ENCODE results near the gene TBPL1. TPM values are rescaled to one million over a fixed set of nuclear protein-coding genes. Genes with fewer than 3 reads are reported as not detected.
A peak's percentile ranks its signal among the peaks of the same experiment; 100 is the strongest.

Gene TBPL1
- total and polyA plus RNA-seq, 9 of the 15 experiments (the other 6 are each of a cell fraction or from before 2014, with no cell fraction given), result 78.1 to 152 (median 107) TPM

GRCh38 chr6:134022650-134023049, 69.6 kb downstream of the TBPL1 start:
- H3K9me1 ChIP-seq (ENCODE audit: control insufficient read depth, insufficient read depth, low read length), result no peaks in the 10 kb centered on the region
- BruUV-seq (replicated peaks), result no TSS peak
- H3K27ac ChIP-seq (ENCODE audit: extremely low read depth, low read depth, low read length), result no peak overlapping the region
- in situ Hi-C loops (cut with MboI), result no loop called here
- FAIRE-seq, result no peak
- no peak overlapping the region for H3K9ac ChIP-seq (ENCODE audit: insufficient read depth in 1 of 2, low read depth in 2 of 2, low read length in 2 of 2)
- H3K27me3 ChIP-seq (ENCODE audit: control insufficient read depth in 2 of 2, insufficient read depth in 2 of 2, low read length in 2 of 2), result no peaks in the 10 kb centered on the region
- no peak overlapping the region for H3K4me3 ChIP-seq
- no peak overlapping the region for H2AFZ ChIP-seq (ENCODE audit: low read depth, low read length)
- H3K4me1 ChIP-seq (replicated peaks in 1 of 2; ENCODE audit: control insufficient read depth in 2 of 2, insufficient read depth in 2 of 2, low read length in 2 of 2), result peaks cover under 1 to 27% of the 10 kb centered on the region in 2 experiments
- H4K20me1 ChIP-seq (replicated peaks; ENCODE audit: control insufficient read depth, insufficient read depth, low read length), result no peaks in the 10 kb centered on the region
- ChIA-PET CTCF (ENCODE audit: low intra/inter-chr PET ratio) (no interaction called here), POLR2A (interaction anchor here (0.8 to 2.1 kb wide), 3 partner anchors 16 to 30 kb away, joined by 4 to 6 read pairs (median 5); no protein-coding TSS in a partner anchor)
- no peak for DNase-seq (ENCODE audit: extremely low read depth in 1 of 4, low spot score in 3 of 4)
- no peaks in the 10 kb centered on the region for H3K79me2 ChIP-seq (ENCODE audit: control insufficient read depth, insufficient read depth, low read length)
- no peaks in the 10 kb centered on the region for H3K9me3 ChIP-seq (replicated peaks; ENCODE audit: control insufficient read depth, insufficient read depth, low read depth, low read length)
- no peaks in the 10 kb centered on the region for H3K36me3 ChIP-seq (ENCODE audit: control insufficient read depth, insufficient read depth, low read length)
- no peak for ATAC-seq
- no peak overlapping the region for H3K4me2 ChIP-seq (ENCODE audit: insufficient read depth, low read length)
- 60% methylated on average over 3 of the region's 3 CpGs for WGBS (ENCODE audit: insufficient coverage, low coverage, missing lambda C conversion rate)
- intact Hi-C loops (cut with micrococcal nuclease), result no loop called here
- TF ChIP-seq DPF2 (IDR thresholded peaks at IDR 0.05) (no peak), SMARCA5 (IDR thresholded peaks at IDR 0.05) (no peak), IRF2 (CRISPR knock-in tag; IDR thresholded peaks at IDR 0.05) (no peak), CLOCK (CRISPR knock-in tag; IDR thresholded peaks at IDR 0.05; ENCODE audit: borderline replicate concordance) (no peak), ID3 (CRISPR knock-in tag; IDR thresholded peaks at IDR 0.05) (0 out of 2 replicates have a peak, but pooled peaks have one; percentile 55), ID3 (tag; IDR thresholded peaks at IDR 0.05) (peak; percentile 95), SREBF1 (IDR thresholded peaks at IDR 0.05; ENCODE audit: borderline replicate concordance, low read depth, low read length) (no peak), GABPB1 (CRISPR knock-in tag; IDR thresholded peaks at IDR 0.05) (no peak), TBP (optimal IDR thresholded peaks at IDR 0.05; ENCODE audit: low read depth, low read length) (no peak), MAX (CRISPR knock-in tag; IDR thresholded peaks at IDR 0.05) (no peak), ZNF75A (CRISPR knock-in tag; IDR thresholded peaks at IDR 0.05) (0 out of 2 replicates have a peak, but pooled peaks have one; percentile 44)

Data from K562 (cell line).